Gastroesophageal sphincter (tissue), 3 donors: Measurements from ENCODE around the gene CYFIP1.

Source experiments
- EP300 ChIP-seq: sonication (generic); formaldehyde crosslinking; IDR thresholded peaks from one replicate; pipeline ENCODE4 v1.6.1; 2017; ENCODE audit warnings: antibody characterized with exemption, mild to moderate bottlenecking
- POLR2A ChIP-seq, 2 donors: fragments of 450-650 bp; IDR thresholded peaks; one replicate each; pipeline ENCODE4 v1.6.1; 2017; ENCODE audit warnings: antibody characterized with exemption in 2 of 2, mild to moderate bottlenecking in 2 of 2, moderate library complexity in 1 of 2
- POLR2AphosphoS5 ChIP-seq: sonication (generic); formaldehyde crosslinking; IDR thresholded peaks from one replicate; pipeline ENCODE4 v1.6.1; 2017; ENCODE audit warnings: antibody characterized with exemption
- TF ChIP-seq, protein P1 (sequence below), 4 experiments: fragments of 200-600 bp in 2 of 4; fragments of 450-650 bp in 2 of 4; sonication (generic) in 1 of 4; IDR thresholded peaks; one replicate each; pipeline ENCODE4 v1.5.1; 2017 to 2019; ENCODE audit warnings: antibody characterized with exemption in 4 of 4, mild to moderate bottlenecking in 2 of 4, moderate library complexity in 2 of 4

DNA sequence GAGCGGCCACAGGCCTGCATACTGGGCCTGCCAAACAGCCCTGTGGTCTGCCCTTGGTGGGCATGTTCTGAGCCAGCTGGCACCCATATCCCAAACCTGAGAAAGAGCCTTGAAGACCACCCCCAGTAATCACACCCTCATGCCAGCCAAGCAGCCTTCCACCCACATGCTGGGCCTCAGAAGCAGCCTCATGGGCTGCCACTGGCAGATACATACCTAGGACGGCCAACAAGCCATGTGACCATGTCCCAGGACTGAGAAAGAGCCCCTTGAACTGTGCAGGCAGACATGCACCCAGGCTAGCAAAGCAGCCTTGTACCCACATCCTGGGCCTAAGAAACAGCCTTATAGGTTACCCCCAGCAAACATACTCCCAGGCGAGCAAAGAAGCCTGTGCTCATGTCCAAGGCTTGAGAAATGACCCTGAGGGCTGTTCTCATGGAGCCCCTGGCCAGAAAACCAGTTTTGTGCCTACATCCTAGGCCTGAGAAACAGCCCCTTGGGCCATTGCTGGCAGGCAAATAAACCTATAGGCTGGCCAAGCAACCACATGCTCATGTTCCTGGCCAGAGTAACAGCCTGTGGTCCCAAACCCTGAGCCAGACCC is 34.3 kb upstream of the CYFIP1 start:
- no peak for TF ChIP-seq POLR2A (IDR thresholded peaks at IDR 0.05)
- TF ChIP-seq, protein P1, sequence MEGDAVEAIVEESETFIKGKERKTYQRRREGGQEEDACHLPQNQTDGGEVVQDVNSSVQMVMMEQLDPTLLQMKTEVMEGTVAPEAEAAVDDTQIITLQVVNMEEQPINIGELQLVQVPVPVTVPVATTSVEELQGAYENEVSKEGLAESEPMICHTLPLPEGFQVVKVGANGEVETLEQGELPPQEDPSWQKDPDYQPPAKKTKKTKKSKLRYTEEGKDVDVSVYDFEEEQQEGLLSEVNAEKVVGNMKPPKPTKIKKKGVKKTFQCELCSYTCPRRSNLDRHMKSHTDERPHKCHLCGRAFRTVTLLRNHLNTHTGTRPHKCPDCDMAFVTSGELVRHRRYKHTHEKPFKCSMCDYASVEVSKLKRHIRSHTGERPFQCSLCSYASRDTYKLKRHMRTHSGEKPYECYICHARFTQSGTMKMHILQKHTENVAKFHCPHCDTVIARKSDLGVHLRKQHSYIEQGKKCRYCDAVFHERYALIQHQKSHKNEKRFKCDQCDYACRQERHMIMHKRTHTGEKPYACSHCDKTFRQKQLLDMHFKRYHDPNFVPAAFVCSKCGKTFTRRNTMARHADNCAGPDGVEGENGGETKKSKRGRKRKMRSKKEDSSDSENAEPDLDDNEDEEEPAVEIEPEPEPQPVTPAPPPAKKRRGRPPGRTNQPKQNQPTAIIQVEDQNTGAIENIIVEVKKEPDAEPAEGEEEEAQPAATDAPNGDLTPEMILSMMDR (IDR thresholded peaks at IDR 0.05), result no peak
- TF ChIP-seq POLR2AphosphoS5, result no peak
- no peak for TF ChIP-seq EP300
